GM12892 (cell line): ENCODE data around the gene TRIM9.

Experiments used
- POLR2A ChIP-seq: IDR thresholded peaks from 2 replicates; pipeline ENCODE4 v1.6.1; 2011; ENCODE audit warnings: low read depth, low read length, control low read depth
- POLR2AphosphoS5 ChIP-seq: IDR thresholded peaks from 2 replicates; pipeline ENCODE4 v1.6.1; 2011; ENCODE audit warnings: low read depth, low read length, control low read depth
- TAF1 ChIP-seq: IDR thresholded peaks from 2 replicates; pipeline ENCODE4 v1.6.1; 2011; ENCODE audit warnings: low read depth, mild to moderate bottlenecking, control low read depth, low read length, borderline replicate concordance

- no peak for TF ChIP-seq TAF1
- TF ChIP-seq POLR2A, result no peak
- TF ChIP-seq POLR2AphosphoS5, result no peak
Observed at GRCh38 chr14:50970886-50971781, 123.8 kb downstream of the TRIM9 start.
